ENCODE data around the gene TBCK.
"Not testable (repeated sequence)": the region's sequence is repeated elsewhere in the genome, so short reads cannot be mapped to it uniquely, and the experiment has no call there.

Gene TBCK

GRCh38 chr4:106277140-106277675 lies 38.8 kb downstream of the TBCK start:
- DNase-seq, result no peak

- DNase-seq, result no peak
Observed at GRCh38 chr4:106273831-106274230, 42.2 kb downstream of the TBCK start.

- DNase-seq, result no peak
Observed at GRCh38 chr4:106270736-106271135, 45.3 kb downstream of the TBCK start.

- DNase-seq, result no peak
Observed at GRCh38 chr4:106269711-106270110, 46.3 kb downstream of the TBCK start.

- no peak for DNase-seq
Observed at GRCh38 chr4:106268786-106269185, 47.2 kb downstream of the TBCK start.

GRCh38 chr4:106266201-106266600 lies 49.8 kb downstream of the TBCK start:
- DNase-seq, result no peak

GRCh38 chr4:106264331-106264728 lies 51.7 kb downstream of the TBCK start:
- no peak for DNase-seq

GRCh38 chr4:106263594-106264330 lies 52.2 kb downstream of the TBCK start:
- DNase-seq, result no peak

- no peak for DNase-seq
Observed at GRCh38 chr4:106261980-106262379, 54.0 kb downstream of the TBCK start.

GRCh38 chr4:106258145-106259045 lies 57.6 kb downstream of the TBCK start:
- DNase-seq, result no peak

- no peak for DNase-seq
Observed at GRCh38 chr4:106256190-106256589, 59.8 kb downstream of the TBCK start.

GRCh38 chr4:106255195-106255594 lies 60.8 kb downstream of the TBCK start:
- no peak for DNase-seq

- no peak for DNase-seq
Observed at GRCh38 chr4:106253364-106254129, 62.5 kb downstream of the TBCK start.

GRCh38 chr4:106247600-106247999 lies 68.4 kb downstream of the TBCK start:
- DNase-seq, result no peak

- no peak for DNase-seq
Observed at GRCh38 chr4:106246441-106246840, 69.6 kb downstream of the TBCK start.

GRCh38 chr4:106245176-106245575 lies 70.8 kb downstream of the TBCK start:
- no peak for DNase-seq

GRCh38 chr4:106240699-106241098 lies 75.3 kb downstream of the TBCK start:
- no peak for DNase-seq

- no peak for DNase-seq
Observed at GRCh38 chr4:106238820-106239420, 77.1 kb downstream of the TBCK start.

GRCh38 chr4:106231931-106232330 lies 84.1 kb downstream of the TBCK start:
- DNase-seq, result no peak

GRCh38 chr4:106222548-106222947 lies 93.5 kb downstream of the TBCK start:
- no peak for DNase-seq

- not testable (repeated sequence) for DNase-seq
Observed at GRCh38 chr4:106213291-106213690, 102.7 kb downstream of the TBCK start.

GRCh38 chr4:106210021-106210420 lies 106.0 kb downstream of the TBCK start:
- DNase-seq, result no peak

All from activated effector memory CD4-positive, alpha-beta T cell treated with Interleukin-2 at 50 U/mL for 16 hours (primary cell).